HG03571 (cell line): ENCODE measurements around the gene TMEM185A.
A peak's percentile ranks its signal among the peaks of the same experiment; 100 is the strongest.
"Not testable (repeated sequence)": the region's sequence is repeated elsewhere in the genome, so short reads cannot be mapped to it uniquely, and the experiment has no call there.

Source experiments
- ATAC-seq: cut with Tn5 transposase; IDR thresholded peaks from one replicate; pipeline ENCODE4 v1.9.1; 2021; ENCODE audit not compliant: unreplicated experiment

TMEM185A gene

GRCh38 chrX:149628280-149628679, 3.3 kb downstream of the TMEM185A start:
- ATAC-seq: no peak

- ATAC-seq: not testable (repeated sequence)
These were observed 4.8 kb downstream of the TMEM185A start for GRCh38 chrX:149626829-149627228.

GRCh38 chrX:149619662-149620061, 11.9 kb downstream of the TMEM185A start:
- not testable (repeated sequence) for ATAC-seq

- ATAC-seq: no peak
These were observed 12.7 kb downstream of the TMEM185A start for GRCh38 chrX:149618871-149619270.

- no peak for ATAC-seq
These were observed 19.9 kb downstream of the TMEM185A start for GRCh38 chrX:149611623-149612175.

- ATAC-seq: no peak
These were observed 21.1 kb downstream of the TMEM185A start for GRCh38 chrX:149610511-149610910.

GRCh38 chrX:149607699-149608098, 23.9 kb downstream of the TMEM185A start:
- no peak for ATAC-seq

- ATAC-seq: not testable (repeated sequence)
These were observed 26.2 kb downstream of the TMEM185A start for GRCh38 chrX:149605248-149605885.

- not testable (repeated sequence) for ATAC-seq
These were observed 33.0 kb downstream of the TMEM185A start for GRCh38 chrX:149598603-149599002.

- not testable (repeated sequence) for ATAC-seq
These were observed 35.6 kb downstream of the TMEM185A start for GRCh38 chrX:149595943-149596342.

GRCh38 chrX:149595214-149595613, 36.4 kb downstream of the TMEM185A start, which contains the start of gene HSFX2:
TSS of gene HSFX2 (minus strand) at chrX:149595314. CDS start at chrX:149594700, 614 bp downstream.
- ATAC-seq: not testable (repeated sequence)

- ATAC-seq: not testable (repeated sequence)
These were observed 40.6 kb downstream of the TMEM185A start for GRCh38 chrX:149590993-149591392.

GRCh38 chrX:149587359-149587758, 44.2 kb downstream of the TMEM185A start, which contains the start of gene MAGEA9B:
TSS of gene MAGEA9B (minus strand) at chrX:149587459. CDS start at chrX:149583179, 4,280 bp downstream.
- ATAC-seq: not testable (repeated sequence)

- not testable (repeated sequence) for ATAC-seq
These were observed 46.0 kb downstream of the TMEM185A start for GRCh38 chrX:149585631-149586030.

- ATAC-seq: peak; percentile 100
These were observed 58.1 kb downstream of the TMEM185A start for GRCh38 chrX:149573456-149573855.

GRCh38 chrX:149572743-149573142, 58.8 kb downstream of the TMEM185A start:
- ATAC-seq: no peak

- ATAC-seq: no peak
These were observed 59.8 kb downstream of the TMEM185A start for GRCh38 chrX:149571770-149572169.

- ATAC-seq: no peak
These were observed 60.9 kb downstream of the TMEM185A start for GRCh38 chrX:149570668-149571067.

GRCh38 chrX:149569770-149570169, 61.8 kb downstream of the TMEM185A start:
- ATAC-seq: no peak

- ATAC-seq: no peak
These were observed 62.8 kb downstream of the TMEM185A start for GRCh38 chrX:149568701-149569296.

- no peak for ATAC-seq
These were observed 63.8 kb downstream of the TMEM185A start for GRCh38 chrX:149567621-149568417.
